SKM-1 treated with dmso at 0.1 percent for 144 hours (cell line): ENCODE results near the gene ZNF37A.
"Not testable (repeated sequence)": the region's sequence is repeated elsewhere in the genome, so short reads cannot be mapped to it uniquely, and the experiment has no call there.

Experiments used
- DNase-seq: peaks from one replicate; lab custom pipeline; 2025; ENCODE audit not compliant: unreplicated experiment; lab: John Stamatoyannopoulos, UW

ZNF37A gene

DNA sequence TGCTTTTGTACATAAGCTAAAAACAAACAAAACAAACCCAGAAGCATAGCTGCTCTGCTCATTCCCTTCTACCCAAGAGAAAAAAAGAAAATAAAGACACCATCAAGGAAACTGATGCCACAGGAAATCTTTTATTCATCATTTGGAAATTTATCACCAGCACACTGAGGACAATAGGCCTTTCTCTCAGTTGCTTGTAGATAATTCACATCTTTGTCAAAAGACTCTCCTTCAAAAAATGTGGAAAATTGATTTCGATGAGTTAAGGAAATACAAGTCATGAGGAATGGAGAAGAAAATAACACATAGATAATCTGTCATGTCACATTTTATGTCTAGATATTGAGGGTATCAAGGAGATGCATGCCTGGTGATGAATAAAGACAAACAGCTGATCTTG lies 53.5 kb downstream of the ZNF37A start:
- no peak for DNase-seq

- DNase-seq = not testable (repeated sequence)
Observed at GRCh38 chr10:38150891-38151463, 56.8 kb downstream of the ZNF37A start.

- no peak for DNase-seq
Observed at GRCh38 chr10:38156416-38157269, 62.5 kb downstream of the ZNF37A start.

GRCh38 chr10:38157270-38157685 lies 63.1 kb downstream of the ZNF37A start:
- DNase-seq = no peak

- DNase-seq = no peak
Observed at GRCh38 chr10:38159004-38159403, 64.9 kb downstream of the ZNF37A start.

DNA sequence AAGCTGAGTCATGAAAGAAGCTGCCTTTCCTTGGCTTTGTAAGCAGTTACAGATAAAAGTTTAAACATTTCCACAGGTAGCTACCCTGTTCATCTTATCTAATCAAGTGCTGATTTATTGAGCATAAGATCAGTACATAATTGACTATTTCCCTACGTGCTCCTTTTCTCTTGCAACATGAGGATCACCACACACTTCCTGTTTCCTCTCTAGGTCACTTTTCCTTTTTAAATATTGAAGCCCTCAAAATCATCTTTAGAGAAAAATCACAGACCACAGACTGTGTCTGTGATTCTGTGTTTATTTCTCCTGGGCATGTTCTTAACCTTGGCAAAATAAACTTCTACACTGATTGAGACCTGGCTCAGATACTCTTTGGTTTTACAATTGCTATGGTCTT lies 69.5 kb downstream of the ZNF37A start:
- DNase-seq = no peak

GRCh38 chr10:38174336-38174735 lies 80.2 kb downstream of the ZNF37A start:
- DNase-seq = no peak

- no peak for DNase-seq
Observed at GRCh38 chr10:38184477-38184876, 90.3 kb downstream of the ZNF37A start.
